NCI-H187 (cell line): ENCODE data around the gene PCSK5.
"Not testable (repeated sequence)": the region's sequence is repeated elsewhere in the genome, so short reads cannot be mapped to it uniquely, and the experiment has no call there.

ENCODE experiments used
- DNase-seq, 2 experiments: peaks; one replicate each; lab custom pipeline; 2025; lab: John Stamatoyannopoulos, UW

The PCSK5 gene

GRCh38 chr9:75889977-75890471 lies 449 bp upstream of the PCSK5 start:
- no peak for DNase-seq

DNA sequence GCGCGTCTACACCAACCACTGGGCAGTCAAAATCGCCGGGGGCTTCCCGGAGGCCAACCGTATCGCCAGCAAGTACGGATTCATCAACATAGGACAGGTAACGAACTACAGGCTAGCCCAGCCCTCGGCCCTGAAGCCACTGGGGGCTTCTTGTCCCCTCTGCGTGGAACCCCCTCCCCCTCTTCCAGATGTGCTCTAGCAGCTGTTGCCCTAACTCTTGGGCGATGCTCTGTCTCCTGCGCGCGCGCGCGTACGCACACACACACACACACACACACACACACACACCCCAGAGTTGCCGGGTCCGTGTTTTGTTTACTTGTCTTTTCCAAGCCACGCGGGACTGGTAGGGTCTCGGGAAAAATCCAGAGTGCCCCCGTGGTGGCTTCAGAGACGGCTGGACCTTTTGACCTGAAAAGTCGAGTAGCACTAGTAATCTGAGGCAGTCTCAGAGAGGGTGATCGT lies 836 bp downstream of the PCSK5 start:
- DNase-seq, result no peak

- DNase-seq, result no peak
Measured at GRCh38 chr9:75891771-75892215, 1.3 kb downstream of the PCSK5 start.

- no peak for DNase-seq
Measured at GRCh38 chr9:75892216-75892911, 1.9 kb downstream of the PCSK5 start.

GRCh38 chr9:75893106-75893505 lies 2.6 kb downstream of the PCSK5 start:
- DNase-seq, result no peak

DNA sequence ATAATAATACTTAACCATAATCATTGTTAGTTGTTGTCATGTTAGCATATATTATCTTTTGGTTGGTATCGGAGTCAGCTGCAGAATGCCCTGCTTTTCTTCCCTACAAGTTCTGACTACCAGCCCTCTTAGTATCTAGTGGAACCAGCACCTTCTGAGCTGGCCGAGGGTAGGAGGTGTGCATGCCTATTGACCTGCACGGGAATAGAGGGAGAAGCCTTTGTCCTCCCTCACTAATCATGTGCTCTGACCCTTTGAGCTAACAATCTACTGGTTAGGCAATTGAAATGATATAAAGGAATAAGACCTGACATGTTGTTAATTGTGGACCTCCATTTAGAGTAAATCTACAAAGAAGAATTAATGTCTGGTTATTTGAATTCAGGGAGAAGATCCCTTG lies 4.1 kb downstream of the PCSK5 start:
- no peak for DNase-seq

DNA sequence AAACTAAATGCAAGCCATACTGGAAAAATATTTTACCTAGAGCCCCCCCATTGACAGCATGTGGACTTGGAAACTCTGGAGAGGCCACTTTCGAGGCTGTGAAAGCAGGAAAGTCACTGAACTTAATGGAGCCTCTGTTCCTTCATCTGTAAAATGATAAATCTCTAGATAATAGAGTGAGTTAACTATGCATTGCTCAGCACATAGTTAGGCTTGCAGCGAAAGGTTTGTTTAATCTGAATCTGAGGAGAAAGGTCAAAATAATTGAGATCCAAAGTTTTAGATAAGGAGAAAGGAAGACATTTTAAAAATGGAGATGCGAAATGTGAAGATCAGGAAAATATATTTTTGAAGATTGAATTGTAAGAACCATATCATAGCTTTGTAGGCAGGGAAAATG lies 4.6 kb downstream of the PCSK5 start:
- DNase-seq, result no peak

DNA sequence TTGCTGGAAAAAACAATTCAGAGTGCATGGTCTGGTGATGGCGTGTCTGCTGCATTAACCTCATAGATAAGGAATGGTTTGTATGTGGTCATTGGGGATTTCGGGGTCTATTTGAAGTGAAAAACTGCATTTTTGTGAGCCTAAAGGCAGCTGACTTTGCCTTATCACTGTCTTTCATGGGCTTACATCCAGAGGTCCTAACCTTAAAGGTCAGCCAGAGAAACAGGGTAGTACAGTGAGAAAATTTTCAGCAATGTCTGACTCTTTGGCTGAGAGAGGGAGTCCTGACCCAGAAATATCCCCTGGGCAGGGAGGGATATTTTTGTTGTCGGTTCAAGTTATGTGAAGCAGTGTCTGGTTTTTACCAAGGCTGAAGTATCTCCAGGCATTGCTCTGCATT lies 5.7 kb downstream of the PCSK5 start:
- no peak for DNase-seq

- not testable (repeated sequence) for DNase-seq
Measured at GRCh38 chr9:75900893-75901524, 10.5 kb downstream of the PCSK5 start.

DNA sequence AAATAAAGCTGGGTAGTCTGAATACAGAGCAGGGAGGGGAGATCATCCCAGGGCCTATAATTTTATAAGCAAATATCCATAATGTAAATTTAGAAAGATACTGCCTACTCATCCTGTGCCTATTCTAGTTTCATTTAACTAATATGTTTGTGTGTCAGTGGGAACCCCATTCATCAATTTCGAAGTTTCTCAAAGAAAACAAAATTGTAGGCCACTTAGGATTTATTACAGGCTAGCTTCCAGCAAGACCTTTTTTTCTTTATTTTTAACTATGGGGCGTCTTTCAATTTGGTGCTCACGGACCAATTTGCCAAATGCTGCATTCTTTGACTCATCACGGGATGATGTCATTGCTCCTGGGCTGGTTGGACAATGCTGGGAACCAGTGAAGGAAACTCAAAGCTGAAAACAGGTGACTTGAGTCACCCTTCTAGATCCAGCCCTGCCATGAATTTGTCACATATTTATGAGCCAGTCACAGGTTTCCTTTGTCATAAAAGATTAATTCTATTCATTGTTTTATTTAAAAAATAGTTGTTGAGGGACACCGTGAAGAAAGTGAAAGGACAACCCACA lies 13.4 kb downstream of the PCSK5 start:
- no peak for DNase-seq

DNA sequence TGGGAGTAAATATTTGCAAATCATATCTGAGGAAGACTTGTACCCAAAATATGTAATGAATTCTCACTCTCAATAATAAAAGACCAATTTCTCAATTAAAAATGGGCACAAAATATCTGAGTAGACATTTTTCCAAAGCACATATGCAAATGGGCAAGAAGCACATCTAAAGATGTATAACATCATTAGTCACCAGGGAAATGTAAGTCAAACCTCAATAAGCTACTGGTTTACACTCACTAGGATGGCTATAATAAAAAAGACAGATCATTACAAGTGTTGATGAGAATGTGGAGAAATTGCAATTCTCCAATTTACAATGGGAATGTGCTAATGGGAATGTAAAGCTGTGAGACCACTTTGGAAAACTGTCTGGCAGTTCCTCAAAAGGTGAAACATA lies 13.9 kb downstream of the PCSK5 start:
- no peak for DNase-seq

GRCh38 chr9:75906531-75906930 lies 16.1 kb downstream of the PCSK5 start:
- no peak for DNase-seq

- DNase-seq, result no peak
Measured at GRCh38 chr9:75907329-75907728, 16.9 kb downstream of the PCSK5 start.

GRCh38 chr9:75907923-75908322 lies 17.4 kb downstream of the PCSK5 start:
- no peak for DNase-seq

DNA sequence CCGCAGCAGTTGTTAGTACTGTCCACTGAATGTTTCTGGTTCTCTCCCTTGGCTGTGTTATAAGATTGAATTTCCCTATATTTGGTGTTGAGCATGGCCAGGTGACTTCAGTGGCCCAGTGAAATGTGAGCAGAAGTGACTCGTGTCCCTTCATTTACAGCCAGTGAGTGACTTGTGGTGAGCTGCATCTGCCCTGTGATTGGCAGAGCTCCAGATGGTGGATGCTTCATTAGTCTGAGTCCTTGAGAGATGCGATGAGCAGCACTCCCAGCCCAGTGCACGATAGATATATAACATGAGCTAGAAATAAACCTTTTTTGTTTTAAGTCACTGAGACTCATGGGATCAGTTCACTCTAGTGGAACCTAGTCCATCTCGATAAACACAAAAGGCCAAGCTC lies 19.3 kb downstream of the PCSK5 start:
- DNase-seq, result no peak

DNA sequence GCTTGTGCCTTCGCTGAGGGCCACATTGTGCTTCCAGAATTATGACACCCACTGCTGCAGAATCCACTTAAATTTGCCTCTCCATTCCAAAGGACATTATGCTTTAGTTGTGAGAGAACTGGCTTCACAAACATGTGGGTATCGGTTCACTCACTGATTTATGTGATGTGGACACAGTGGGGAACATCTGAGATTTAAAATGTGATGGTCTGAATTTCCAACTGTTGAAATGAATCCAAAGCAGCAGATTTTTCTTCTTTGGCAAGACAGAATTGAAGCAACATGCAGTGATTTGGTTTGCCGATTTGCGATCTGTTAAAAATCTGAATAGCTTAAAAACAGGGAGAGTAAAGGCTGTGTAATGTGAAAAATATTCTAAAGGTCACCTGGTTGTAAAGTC lies 20.3 kb downstream of the PCSK5 start:
- DNase-seq, result no peak

DNA sequence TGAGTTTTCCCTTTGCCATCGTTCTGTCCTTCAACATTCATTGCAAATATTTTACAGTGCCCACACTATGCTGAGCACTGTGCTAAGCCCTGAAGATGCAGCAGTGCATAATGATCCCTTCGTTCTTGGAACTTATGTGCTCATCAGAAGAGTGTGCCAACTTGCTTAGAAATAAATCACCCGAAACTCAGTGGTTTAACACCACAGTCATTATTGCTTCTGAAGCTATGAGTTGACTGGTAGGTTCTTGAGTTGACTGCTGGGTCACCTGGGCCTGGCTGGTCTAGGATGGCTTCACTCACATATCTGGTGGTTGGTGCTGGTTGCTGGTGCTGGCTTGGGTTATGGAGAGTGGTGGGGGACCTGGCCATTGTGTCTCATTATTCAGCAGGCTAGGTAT lies 20.9 kb downstream of the PCSK5 start:
- no peak for DNase-seq

GRCh38 chr9:75912951-75913350 lies 22.5 kb downstream of the PCSK5 start:
- no peak for DNase-seq

GRCh38 chr9:75914002-75914401 lies 23.5 kb downstream of the PCSK5 start:
- DNase-seq, result no peak

- no peak for DNase-seq
Measured at GRCh38 chr9:75914883-75915452, 24.5 kb downstream of the PCSK5 start.

GRCh38 chr9:75918154-75918553 lies 27.7 kb downstream of the PCSK5 start:
- no peak for DNase-seq

GRCh38 chr9:75918909-75919308 lies 28.4 kb downstream of the PCSK5 start:
- no peak for DNase-seq
